ENCODE results near the gene TMEM125. TPM values are rescaled to one million over a fixed set of nuclear protein-coding genes. Genes with fewer than 3 reads are reported as not detected.

TMEM125 gene
- total and polyA plus RNA-seq, 2 experiments from 2014 or later, result not detected

DNA sequence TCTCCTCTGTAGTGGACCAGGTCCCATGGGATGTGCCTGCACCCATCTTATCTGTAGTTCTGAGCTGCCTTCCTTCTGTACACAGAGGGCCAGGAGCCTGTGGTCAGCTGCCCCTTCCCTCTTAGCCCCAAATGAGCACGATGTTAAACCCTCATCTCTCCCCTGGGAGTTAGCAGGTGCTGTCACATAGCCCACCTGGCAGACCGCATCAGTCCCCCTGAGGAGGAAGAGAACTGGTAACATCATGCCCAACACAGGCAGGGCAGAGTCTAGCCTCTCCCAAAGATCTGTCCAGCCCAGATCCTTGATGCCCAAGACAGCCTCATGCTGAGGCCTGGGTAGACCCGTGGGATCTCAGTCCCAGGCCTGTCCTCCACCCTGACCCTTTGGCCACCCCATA lies 35.7 kb downstream of the TMEM125 start:
- Histone ChIP-seq H3K9me3 (ENCODE audit: low read depth) (no peaks in the 10 kb centered on the region), H3K79me2 (ENCODE audit: insufficient read depth) (no peaks in the 10 kb centered on the region), H2AFZ (no peak overlapping the region), H4K20me1 (ENCODE audit: insufficient read depth) (no peaks in the 10 kb centered on the region), H3K27ac (no peak overlapping the region), H3K27me3 (replicated peaks; ENCODE audit: insufficient read depth) (no peaks in the 10 kb centered on the region; the same call in 1 of the 2 replicates), H3F3A (ENCODE audit: insufficient read depth) (peaks cover 8% of the 10 kb centered on the region; the same call in 1 of the 2 replicates), H3K9ac (no peak overlapping the region), H3K4me1 (ENCODE audit: insufficient read depth) (peaks cover 6% of the 10 kb centered on the region), H3K36me3 (ENCODE audit: low read depth) (no peaks in the 10 kb centered on the region), H3K9me2 (ENCODE audit: insufficient read depth) (no peaks in the 10 kb centered on the region), H3K4me3 (no peak overlapping the region), H3K4me2 (ENCODE audit: unreplicated experiment) (no peak overlapping the region)
- WGBS, 2 experiments (ENCODE audit: low coverage in 1 of 2, low lambda C conversion rate in 2 of 2, missing lambda C conversion rate in 2 of 2), result 51 to 73% methylated on average over 3 of the region's 3 CpGs
- in situ Hi-C loops (cut with MboI), result no loop called here
- TF ChIP-seq EZH2phosphoT487 (IDR thresholded peaks at IDR 0.05; ENCODE audit: insufficient read depth, low read depth) (no peak), EZH2 (IDR thresholded peaks at IDR 0.05; ENCODE audit: insufficient read depth, poor library complexity, severe bottlenecking) (no peak)
- no peak for DNase-seq

DNA sequence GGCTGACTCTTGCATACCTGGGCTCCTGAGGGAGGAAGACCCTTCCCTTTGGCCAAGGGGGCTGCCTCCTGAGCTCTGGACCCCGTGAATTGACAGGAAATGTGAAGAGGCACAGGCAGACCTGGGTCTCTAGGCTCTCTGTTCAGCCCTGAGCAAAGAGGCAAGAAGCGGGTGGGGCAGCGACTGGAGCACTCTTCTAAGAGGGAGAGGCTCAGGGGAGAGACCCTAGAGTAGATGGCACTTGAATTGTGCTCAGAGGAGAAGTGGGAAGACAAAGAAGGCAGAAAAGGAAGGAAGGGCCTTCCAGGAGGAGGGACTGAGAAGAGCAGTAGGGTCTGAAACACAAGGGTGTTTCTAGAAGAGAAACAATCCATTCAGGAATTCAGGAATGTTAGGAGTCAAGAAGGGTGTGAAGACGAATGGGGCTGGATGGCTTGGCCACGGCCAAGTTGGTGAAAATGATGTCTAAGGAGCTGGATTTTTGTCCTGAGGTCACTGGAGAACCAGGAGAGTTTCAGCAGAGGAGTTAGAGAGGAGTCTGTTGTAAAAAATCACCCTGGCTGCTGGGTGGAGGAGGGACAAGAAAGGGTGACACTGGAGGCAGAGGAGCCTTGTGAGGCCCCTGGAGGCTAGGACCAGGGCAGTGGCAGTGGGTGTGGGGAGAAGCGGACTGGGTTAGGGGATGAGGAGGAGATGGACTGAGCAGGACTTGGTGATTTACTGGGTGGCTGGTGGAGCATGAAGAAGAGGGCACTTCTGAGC lies 36.3 kb downstream of the TMEM125 start:
- Histone ChIP-seq H4K20me1 (ENCODE audit: insufficient read depth) (no peaks in the 10 kb centered on the region), H3K9me3 (ENCODE audit: low read depth) (no peaks in the 10 kb centered on the region), H2AFZ (no peak overlapping the region), H3K79me2 (ENCODE audit: insufficient read depth) (no peaks in the 10 kb centered on the region), H3K36me3 (ENCODE audit: low read depth) (no peaks in the 10 kb centered on the region), H3F3A (ENCODE audit: insufficient read depth) (peaks cover 8% of the 10 kb centered on the region; the same call in 1 of the 2 replicates), H3K4me2 (ENCODE audit: unreplicated experiment) (no peak overlapping the region), H3K27ac (no peak overlapping the region), H3K4me3 (no peak overlapping the region), H3K27me3 (replicated peaks; ENCODE audit: insufficient read depth) (no peaks in the 10 kb centered on the region; the same call in none of the 2 replicates), H3K4me1 (ENCODE audit: insufficient read depth) (peaks cover 6% of the 10 kb centered on the region), H3K9me2 (ENCODE audit: insufficient read depth) (no peaks in the 10 kb centered on the region), H3K9ac (no peak overlapping the region)
- in situ Hi-C loops (cut with MboI), result no loop called here
- 65 to 66% methylated on average over 6 of the region's 6 CpGs for whole genome bisulfite sequencing, 2 experiments (ENCODE audit: low coverage in 1 of 2, low lambda C conversion rate in 2 of 2, missing lambda C conversion rate in 2 of 2)
- DNase-seq, result no peak
- no peak for TF ChIP-seq EZH2phosphoT487 (IDR thresholded peaks at IDR 0.05; ENCODE audit: insufficient read depth, low read depth)
- TF ChIP-seq EZH2 (IDR thresholded peaks at IDR 0.05; ENCODE audit: insufficient read depth, poor library complexity, severe bottlenecking), result no peak

DNA sequence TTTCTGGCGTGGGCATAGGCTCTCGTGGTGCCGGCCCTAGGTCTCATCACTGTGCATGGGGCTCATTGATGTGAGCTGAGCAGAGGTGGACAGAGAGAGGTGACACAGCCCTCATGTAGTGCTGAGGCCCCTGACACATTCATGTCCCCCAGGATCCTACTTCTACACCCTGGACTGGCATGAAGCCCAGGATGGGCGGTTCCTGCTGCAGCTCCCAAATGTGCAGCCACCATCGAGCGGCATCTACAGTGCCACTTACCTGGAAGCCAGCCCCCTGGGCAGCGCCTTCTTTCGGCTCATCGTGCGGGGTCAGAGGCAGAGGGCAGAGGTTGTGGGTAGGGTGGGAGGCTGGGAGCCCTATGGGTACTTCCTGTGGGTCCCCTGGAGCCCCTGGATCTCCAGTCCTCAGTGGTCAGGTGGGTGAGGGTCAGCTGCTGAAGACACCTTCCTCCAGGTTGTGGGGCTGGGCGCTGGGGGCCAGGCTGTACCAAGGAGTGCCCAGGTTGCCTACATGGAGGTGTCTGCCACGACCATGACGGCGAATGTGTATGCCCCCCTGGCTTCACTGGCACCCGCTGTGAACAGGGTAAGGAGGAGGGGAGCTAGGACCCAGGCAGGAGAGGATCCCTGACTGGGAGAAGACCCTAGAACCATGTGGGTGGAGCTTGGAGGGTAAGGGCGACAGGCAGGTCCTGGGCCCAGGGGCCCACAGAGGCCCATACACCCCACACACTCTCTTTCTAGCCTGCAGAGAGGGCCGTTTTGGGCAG lies 37.1 kb downstream of the TMEM125 start:
- H2AFZ ChIP-seq, result no peak overlapping the region

DNA sequence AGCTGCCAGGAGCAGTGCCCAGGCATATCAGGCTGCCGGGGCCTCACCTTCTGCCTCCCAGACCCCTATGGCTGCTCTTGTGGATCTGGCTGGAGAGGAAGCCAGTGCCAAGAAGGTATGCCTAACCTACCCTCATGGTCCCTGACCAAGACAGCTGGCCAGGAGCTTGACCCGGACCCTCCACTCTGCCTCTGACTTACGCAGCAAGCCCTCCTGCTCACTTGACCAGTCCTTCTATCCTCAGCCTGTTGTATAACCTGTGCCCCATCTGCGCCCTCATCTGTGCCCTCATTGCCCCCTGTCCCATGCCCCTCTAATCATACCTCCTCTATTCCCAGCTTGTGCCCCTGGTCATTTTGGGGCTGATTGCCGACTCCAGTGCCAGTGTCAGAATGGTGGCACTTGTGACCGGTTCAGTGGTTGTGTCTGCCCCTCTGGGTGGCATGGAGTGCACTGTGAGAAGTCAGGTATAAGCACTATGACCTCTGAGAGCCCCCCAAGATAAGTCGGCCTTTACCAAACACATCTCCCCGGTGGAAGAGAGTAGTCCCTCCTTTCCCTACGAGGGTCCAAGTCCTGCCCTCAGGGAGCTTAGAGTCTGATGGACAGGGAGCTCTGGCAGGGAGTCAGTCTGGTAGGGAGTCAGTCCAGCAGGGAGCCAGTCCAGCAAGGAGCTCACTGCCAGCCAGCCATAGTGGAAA lies 37.8 kb downstream of the TMEM125 start:
- no peaks in the 10 kb centered on the region; the same call in none of the 2 replicates for H3K27me3 ChIP-seq (replicated peaks; ENCODE audit: insufficient read depth)
- DNase-seq, result no peak
- no peak for TF ChIP-seq EZH2 (IDR thresholded peaks at IDR 0.05; ENCODE audit: insufficient read depth, poor library complexity, severe bottlenecking)
- TF ChIP-seq EZH2phosphoT487 (IDR thresholded peaks at IDR 0.05; ENCODE audit: insufficient read depth, low read depth), result no peak
- no peaks in the 10 kb centered on the region for H3K9me3 ChIP-seq (ENCODE audit: low read depth)
- in situ Hi-C loops (cut with MboI), result no loop called here
- no peak overlapping the region for H2AFZ ChIP-seq
- no peaks in the 10 kb centered on the region for H3K36me3 ChIP-seq (ENCODE audit: low read depth)
- WGBS, 2 experiments (ENCODE audit: low coverage in 1 of 2, low lambda C conversion rate in 2 of 2, missing lambda C conversion rate in 2 of 2), result 79 to 83% methylated on average over 9 of the region's 9 CpGs
- no peak overlapping the region for H3K27ac ChIP-seq
- peaks cover 8% of the 10 kb centered on the region; the same call in 1 of the 2 replicates for H3F3A ChIP-seq (ENCODE audit: insufficient read depth)
- H3K9me2 ChIP-seq (ENCODE audit: insufficient read depth), result no peaks in the 10 kb centered on the region
- no peaks in the 10 kb centered on the region for H3K79me2 ChIP-seq (ENCODE audit: insufficient read depth)
- H3K9ac ChIP-seq, result no peak overlapping the region
- no peak overlapping the region for H3K4me3 ChIP-seq
- peaks cover 6% of the 10 kb centered on the region for H3K4me1 ChIP-seq (ENCODE audit: insufficient read depth)
- H4K20me1 ChIP-seq (ENCODE audit: insufficient read depth), result no peaks in the 10 kb centered on the region
- no peak overlapping the region for H3K4me2 ChIP-seq (ENCODE audit: unreplicated experiment)

More for the DNA sequence above, 37.1 kb downstream of the TMEM125 start:
- Histone ChIP-seq H4K20me1 (ENCODE audit: insufficient read depth) (no peaks in the 10 kb centered on the region), H3K9ac (no peak overlapping the region), H3K9me2 (ENCODE audit: insufficient read depth) (no peaks in the 10 kb centered on the region), H3K27ac (no peak overlapping the region), H3K79me2 (ENCODE audit: insufficient read depth) (no peaks in the 10 kb centered on the region), H3K4me1 (ENCODE audit: insufficient read depth) (peaks cover 6% of the 10 kb centered on the region), H3K4me3 (no peak overlapping the region), H3F3A (ENCODE audit: insufficient read depth) (peaks cover 8% of the 10 kb centered on the region; the same call in 1 of the 2 replicates), H3K4me2 (ENCODE audit: unreplicated experiment) (no peak overlapping the region), H3K9me3 (ENCODE audit: low read depth) (no peaks in the 10 kb centered on the region), H3K36me3 (ENCODE audit: low read depth) (no peaks in the 10 kb centered on the region), H3K27me3 (replicated peaks; ENCODE audit: insufficient read depth) (no peaks in the 10 kb centered on the region; the same call in none of the 2 replicates)
- WGBS, 2 experiments (ENCODE audit: low coverage in 1 of 2, low lambda C conversion rate in 2 of 2, missing lambda C conversion rate in 2 of 2), result 76 to 81% methylated on average over 17 of the region's 17 CpGs
- no peak for TF ChIP-seq EZH2 (IDR thresholded peaks at IDR 0.05; ENCODE audit: insufficient read depth, poor library complexity, severe bottlenecking)
- TF ChIP-seq EZH2phosphoT487 (IDR thresholded peaks at IDR 0.05; ENCODE audit: insufficient read depth, low read depth), result no peak
- no peak for DNase-seq
- in situ Hi-C loops (cut with MboI), result no loop called here

Data from GM23248 (cell line).